Astrocyte (in vitro differentiated cells and primary cell): ENCODE measurements around the gene GRK3.

Experiments used
- CTCF ChIP-seq: IDR thresholded peaks from 2 replicates; pipeline ENCODE4 v1.5.1; 2011; ENCODE audit warnings: low read depth, mild to moderate bottlenecking, inconsistent platforms, low read length, moderate library complexity; ENCODE audit not compliant: insufficient read depth
- EZH2 ChIP-seq: IDR thresholded peaks from 2 replicates; pipeline ENCODE4 v1.6.1; 2012; ENCODE audit warnings: mild to moderate bottlenecking, low read length, inconsistent platforms; ENCODE audit not compliant: insufficient read depth

DNA sequence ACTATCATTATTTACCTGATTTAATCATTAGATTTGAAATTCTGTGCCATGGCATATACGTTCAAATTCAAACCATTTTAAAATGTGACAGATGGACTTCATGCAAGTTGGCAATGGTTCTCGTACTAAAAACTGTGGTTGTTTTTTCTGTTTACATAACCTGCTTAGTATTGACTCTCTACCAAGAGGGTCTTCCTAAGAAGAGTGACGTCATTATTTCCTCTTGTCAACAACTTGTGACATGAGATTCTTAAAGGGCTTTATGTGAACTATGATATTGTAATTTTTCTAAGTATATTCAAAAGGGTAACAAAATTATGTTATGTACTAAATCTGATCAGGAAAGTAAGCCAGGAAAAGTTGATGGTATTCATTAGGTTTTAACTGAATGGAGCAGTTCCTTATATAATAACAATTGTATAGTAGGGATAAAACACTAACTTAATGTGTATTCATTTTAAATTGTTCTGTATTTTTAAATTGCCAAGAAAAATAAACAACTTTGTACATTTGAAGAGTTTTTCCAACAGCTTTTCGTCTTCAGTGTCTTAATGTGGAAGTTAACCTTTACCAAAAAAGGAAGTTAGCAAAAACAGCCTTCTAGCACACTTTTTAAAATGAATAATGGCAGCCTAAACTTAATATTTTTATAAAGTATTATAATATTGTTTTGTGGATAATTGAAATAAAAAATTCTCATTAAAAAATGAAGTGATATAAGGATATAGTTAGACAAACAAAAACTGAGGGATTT is 87.0 kb downstream of the GRK3 start:
- TF ChIP-seq CTCF (no peak), EZH2 (no peak)
